ENCODE measurements around the gene WASF2. TPM values are rescaled to one million over a fixed set of nuclear protein-coding genes. Genes with fewer than 3 reads are reported as not detected.

WASF2 gene
- total and polyA plus RNA-seq, 2 of the 8 experiments (the other 6 are each of a cell fraction or from before 2014, with no cell fraction given), result 32.1 to 86.6 TPM

GRCh38 chr1:27366411-27367159, 123.4 kb downstream of the WASF2 start, which contains the start of gene MAP3K6 (continued):
- TF ChIP-seq CHD7 (IDR thresholded peaks at IDR 0.05; ENCODE audit: insufficient replicate concordance, low read length) (no peak), TEAD4 (IDR thresholded peaks at IDR 0.05; ENCODE audit: low read depth, low read length) (peak; percentile 26; the same call in 1 of the 2 replicates), SP4 (IDR thresholded peaks at IDR 0.05; ENCODE audit: low read length) (no peak), RBBP5 (IDR thresholded peaks at IDR 0.05; ENCODE audit: borderline replicate concordance, low read depth, low read length) (no peak), CBX5 (IDR thresholded peaks at IDR 0.05; ENCODE audit: low read depth, low read length) (no peak), PHF8 (conservative IDR thresholded peaks at IDR 0.05; ENCODE audit: low read depth, low read length) (peak; percentile 18; the same call in 1 of the 2 replicates), SP1 (IDR thresholded peaks at IDR 0.05; ENCODE audit: low read depth, low read length) (peak; percentile 91), YY1 (IDR thresholded peaks at IDR 0.05; ENCODE audit: low read depth, low read length) (no peak)

All from H1 (cell line).